HFFc6 (cell line): ENCODE data around the gene PPFIBP1. TPM values are rescaled to one million over a fixed set of nuclear protein-coding genes. Genes with fewer than 3 reads are reported as not detected.

ENCODE experiments used
- DNase-seq: peaks from one replicate; pipeline ENCODE4 v3.0.0-alpha.2; 2018
- H3K27ac Mint-ChIP-seq: 2 replicates; pipeline ENCODE4 v1.8.0; 2020; ENCODE audit warnings: mild to moderate bottlenecking, mixed read lengths
- H3K27me3 Mint-ChIP-seq: 2 replicates; pipeline ENCODE4 v1.8.0; 2021; ENCODE audit warnings: mild to moderate bottlenecking, moderate library complexity, mixed read lengths; ENCODE audit not compliant: insufficient read depth
- H3K36me3 Mint-ChIP-seq: 2 replicates; pipeline ENCODE4 v1.8.0; 2021; ENCODE audit warnings: low read depth, mixed read lengths
- H3K4me1 Mint-ChIP-seq: 2 replicates; pipeline ENCODE4 v1.8.0; 2020; ENCODE audit warnings: low read depth, mixed read lengths
- H3K4me3 Mint-ChIP-seq: 2 replicates; pipeline ENCODE4 v1.8.0; 2020; ENCODE audit warnings: mild to moderate bottlenecking, moderate library complexity, mixed read lengths
- H3K9me3 Mint-ChIP-seq: 2 replicates; pipeline ENCODE4 v1.8.0; 2020; ENCODE audit warnings: mild to moderate bottlenecking, mixed read lengths
- CTCF ChIP-seq: fragments of 200-600 bp; sonication (generic); IDR thresholded peaks from 2 replicates; pipeline ENCODE4 v1.5.0; 2021; ENCODE audit warnings: antibody characterized with exemption, mild to moderate bottlenecking
- total RNA-seq, 6 experiments: library from RNA; stranded (reverse); fragmentation: NEBNext Ultra II Directional; extraction: Animal tissue kit (Norgen Biotek cat#: 25700); gene quantifications; 2 replicates in 1 of 6; 3 replicates in 5 of 6; pipeline ENCODE4 v1.2.3, GENCODE V29; 2021

The PPFIBP1 gene
- total RNA-seq, 6 experiments from 2014 or later = 79.1 to 104 (median 92.0) TPM

DNA sequence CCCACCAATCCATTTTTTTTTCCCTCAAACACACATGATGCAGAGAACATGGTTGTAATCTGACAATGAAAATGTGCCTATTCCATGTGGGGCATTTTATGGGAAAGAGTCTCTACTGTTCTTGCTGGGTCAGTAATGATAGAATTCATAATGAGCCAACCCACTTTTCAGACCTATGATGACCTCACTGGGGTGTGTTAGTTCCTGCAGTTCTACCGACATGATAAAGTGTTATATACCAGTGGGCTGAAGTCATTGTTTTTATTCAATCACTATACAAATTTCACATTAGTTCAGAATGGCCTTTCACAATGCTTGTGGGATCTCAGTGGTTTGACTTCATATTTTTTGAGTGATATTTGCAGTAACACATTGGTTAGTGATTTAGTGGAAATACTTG, 47.5 kb downstream of the PPFIBP1 start:
- no peak for TF ChIP-seq CTCF
- peak overlapping the region; percentile 82 for H3K27ac Mint-ChIP-seq
- peaks cover 85% of the 10 kb centered on the region for H3K4me1 Mint-ChIP-seq
- no peaks in the 10 kb centered on the region for H3K9me3 Mint-ChIP-seq
- H3K27me3 Mint-ChIP-seq = peaks cover 2% of the 10 kb centered on the region; the same call in 1 of the 2 replicates
- peak; percentile 79 for DNase-seq
- 0 out of 2 replicates have a peak, but pooled peaks cover 9% of the 10 kb centered on the region for H3K36me3 Mint-ChIP-seq
- H3K4me3 Mint-ChIP-seq = peak overlapping the region; percentile 39

DNA sequence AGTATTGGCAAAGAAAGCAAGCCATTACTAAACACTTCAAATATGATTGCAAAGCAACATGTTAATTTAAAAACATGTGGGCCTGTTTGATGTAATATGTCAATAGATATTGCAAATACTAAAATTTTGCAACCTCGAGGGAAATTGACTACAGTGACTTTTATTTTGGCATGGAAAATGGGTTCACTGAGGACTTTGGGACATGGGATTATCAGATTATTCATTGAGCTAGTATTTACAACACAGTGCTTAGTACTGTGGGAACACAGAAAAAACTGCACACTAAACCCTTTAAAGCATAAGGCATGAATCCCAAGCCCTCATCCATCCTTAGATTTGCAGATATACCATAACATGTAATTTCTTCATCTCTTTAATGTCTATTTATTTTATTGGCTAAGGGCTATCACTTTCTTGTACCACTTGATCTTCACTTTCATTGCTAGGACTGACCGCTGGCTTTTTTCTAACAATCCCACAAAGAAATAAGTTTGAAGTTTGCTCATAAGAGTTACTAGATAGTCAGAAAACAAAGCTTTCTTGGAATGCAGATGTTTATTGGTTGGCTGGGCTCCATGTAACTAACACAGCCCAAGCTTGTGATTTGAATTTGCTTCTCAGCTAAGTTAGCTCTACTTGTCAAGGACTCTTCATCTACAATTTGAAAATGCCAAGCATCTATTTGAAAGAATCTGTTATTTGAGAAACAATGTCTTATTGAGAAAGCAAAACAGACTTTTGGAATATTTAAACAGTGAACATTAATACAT, 48.7 kb downstream of the PPFIBP1 start:
- peaks cover 12% of the 10 kb centered on the region for H3K36me3 Mint-ChIP-seq
- no peaks in the 10 kb centered on the region for H3K27me3 Mint-ChIP-seq
- peak overlapping the region; percentile 99 for H3K27ac Mint-ChIP-seq
- peaks cover 97% of the 10 kb centered on the region for H3K4me1 Mint-ChIP-seq
- H3K9me3 Mint-ChIP-seq = no peaks in the 10 kb centered on the region
- no peak for TF ChIP-seq CTCF
- H3K4me3 Mint-ChIP-seq = peak overlapping the region; percentile 27; the same call in 1 of the 2 replicates
- peak; percentile 21 for DNase-seq

DNA sequence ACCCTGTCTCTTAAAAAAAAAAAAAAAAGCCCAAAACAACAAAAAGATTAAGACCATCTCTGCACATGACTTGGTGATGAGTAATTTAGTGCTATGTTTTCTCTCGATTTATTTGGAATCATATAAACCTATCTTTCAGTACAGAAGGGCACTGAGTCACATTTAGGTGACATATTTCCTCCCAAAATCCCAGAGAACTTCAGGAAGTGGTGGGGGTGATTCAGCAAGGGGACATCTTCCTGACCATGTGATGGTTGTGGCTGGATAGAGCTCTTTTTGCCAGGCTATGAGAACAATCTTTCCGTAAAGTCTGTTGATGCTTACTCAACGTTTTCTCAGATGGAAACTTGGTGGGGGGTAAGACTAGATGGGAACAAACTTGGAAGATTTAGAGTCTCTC, 50.0 kb downstream of the PPFIBP1 start:
- peaks cover 21% of the 10 kb centered on the region for H3K36me3 Mint-ChIP-seq
- peak overlapping the region; percentile 99 for H3K27ac Mint-ChIP-seq
- no peaks in the 10 kb centered on the region for H3K9me3 Mint-ChIP-seq
- DNase-seq = peak; percentile 91
- no peaks in the 10 kb centered on the region for H3K27me3 Mint-ChIP-seq
- TF ChIP-seq CTCF = no peak
- peaks cover 95% of the 10 kb centered on the region for H3K4me1 Mint-ChIP-seq
- peak overlapping the region; percentile 80 for H3K4me3 Mint-ChIP-seq

DNA sequence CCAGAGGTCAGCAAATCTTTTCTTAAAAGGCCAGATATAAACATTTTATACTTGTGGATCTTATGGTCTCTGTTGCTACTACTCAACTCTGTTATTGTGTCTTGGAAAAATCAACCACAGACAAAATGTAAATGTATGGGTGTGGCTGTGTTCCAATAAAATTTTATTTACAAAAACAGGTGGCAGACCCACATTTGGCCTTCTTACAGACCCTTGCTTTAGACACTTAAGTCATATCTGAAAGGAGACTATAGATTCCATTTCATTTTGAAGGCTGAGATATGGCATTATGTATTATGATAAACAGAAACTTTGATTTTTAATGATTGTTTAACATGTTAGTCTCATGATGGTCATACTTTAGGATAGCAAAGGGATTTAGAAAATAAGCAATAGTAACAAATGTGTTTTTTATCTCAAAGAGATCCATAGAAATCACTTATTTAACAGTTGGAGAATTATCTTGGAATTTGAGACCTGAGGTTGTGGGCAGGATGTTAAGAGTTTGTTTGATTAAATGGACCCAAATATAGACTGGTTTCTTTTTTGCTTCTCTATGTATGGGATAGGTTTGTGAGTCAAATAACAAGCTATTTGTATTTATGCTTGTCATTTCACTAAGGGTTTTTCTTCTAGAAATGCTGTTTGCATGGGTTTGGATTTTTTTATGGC, 51.2 kb downstream of the PPFIBP1 start:
- peak overlapping the region; percentile 80 for H3K4me3 Mint-ChIP-seq
- H3K9me3 Mint-ChIP-seq = no peaks in the 10 kb centered on the region
- no peak for TF ChIP-seq CTCF
- H3K27me3 Mint-ChIP-seq = no peaks in the 10 kb centered on the region
- no peak for DNase-seq
- peaks cover 25% of the 10 kb centered on the region for H3K36me3 Mint-ChIP-seq
- peak overlapping the region; percentile 99 for H3K27ac Mint-ChIP-seq
- peaks cover 91% of the 10 kb centered on the region for H3K4me1 Mint-ChIP-seq

GRCh38 chr12:27575762-27576118, 51.7 kb downstream of the PPFIBP1 start:
- H3K36me3 Mint-ChIP-seq = peaks cover 30% of the 10 kb centered on the region
- peak overlapping the region; percentile 99 for H3K27ac Mint-ChIP-seq
- TF ChIP-seq CTCF = no peak
- H3K27me3 Mint-ChIP-seq = no peaks in the 10 kb centered on the region
- H3K4me3 Mint-ChIP-seq = peak overlapping the region; percentile 80
- DNase-seq = no peak
- peaks cover 92% of the 10 kb centered on the region for H3K4me1 Mint-ChIP-seq
- no peaks in the 10 kb centered on the region for H3K9me3 Mint-ChIP-seq
